RPMI7951 (cell line): ENCODE results near the gene CLDN19. TPM values are rescaled to one million over a fixed set of nuclear protein-coding genes. Genes with fewer than 3 reads are reported as not detected.
"Not testable (repeated sequence)": the region's sequence is repeated elsewhere in the genome, so short reads cannot be mapped to it uniquely, and the experiment has no call there.

Experiments
- DNase-seq: peaks from one replicate; pipeline ENCODE4 v3.0.0-alpha.2; 2012; ENCODE audit warnings: low read depth
- total RNA-seq: library from RNA; depleted of rRNA; stranded (reverse); fragments of >200 nt; shearing (Covaris generic); gene quantifications from 2 replicates; pipeline ENCODE4 v1.2.3, GENCODE V29; 2014

CLDN19 gene
- total RNA-seq, 1 experiment from 2014 or later, result not detected

DNA sequence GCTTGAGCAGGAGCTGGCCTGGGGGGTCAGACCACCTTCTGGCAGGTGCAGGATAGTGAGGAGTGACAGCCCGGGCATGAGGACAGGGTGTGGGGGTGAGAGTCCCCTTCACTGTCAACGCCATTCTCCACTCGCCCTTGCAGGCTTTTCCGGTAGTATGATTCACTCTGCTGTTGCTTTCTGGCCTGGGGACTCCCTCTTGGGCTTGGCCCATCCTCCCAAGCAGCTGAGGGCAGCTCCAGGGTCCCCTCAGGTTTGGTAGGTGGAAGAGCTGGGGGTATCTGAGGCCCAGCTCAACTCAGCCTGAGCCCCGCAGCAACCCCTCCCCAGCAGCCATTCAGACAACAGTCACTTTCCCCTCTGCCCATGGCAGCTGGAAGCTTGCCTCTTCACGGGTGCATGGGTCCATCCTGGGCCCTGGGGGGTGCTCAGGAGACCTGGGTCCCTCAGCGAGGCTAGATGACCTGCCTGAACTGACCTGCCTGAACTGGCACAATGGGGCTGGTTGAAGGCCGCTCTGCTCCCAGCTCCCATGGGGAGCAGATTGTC, 1.3 kb downstream of the CLDN19 start:
- no peak for DNase-seq

DNA sequence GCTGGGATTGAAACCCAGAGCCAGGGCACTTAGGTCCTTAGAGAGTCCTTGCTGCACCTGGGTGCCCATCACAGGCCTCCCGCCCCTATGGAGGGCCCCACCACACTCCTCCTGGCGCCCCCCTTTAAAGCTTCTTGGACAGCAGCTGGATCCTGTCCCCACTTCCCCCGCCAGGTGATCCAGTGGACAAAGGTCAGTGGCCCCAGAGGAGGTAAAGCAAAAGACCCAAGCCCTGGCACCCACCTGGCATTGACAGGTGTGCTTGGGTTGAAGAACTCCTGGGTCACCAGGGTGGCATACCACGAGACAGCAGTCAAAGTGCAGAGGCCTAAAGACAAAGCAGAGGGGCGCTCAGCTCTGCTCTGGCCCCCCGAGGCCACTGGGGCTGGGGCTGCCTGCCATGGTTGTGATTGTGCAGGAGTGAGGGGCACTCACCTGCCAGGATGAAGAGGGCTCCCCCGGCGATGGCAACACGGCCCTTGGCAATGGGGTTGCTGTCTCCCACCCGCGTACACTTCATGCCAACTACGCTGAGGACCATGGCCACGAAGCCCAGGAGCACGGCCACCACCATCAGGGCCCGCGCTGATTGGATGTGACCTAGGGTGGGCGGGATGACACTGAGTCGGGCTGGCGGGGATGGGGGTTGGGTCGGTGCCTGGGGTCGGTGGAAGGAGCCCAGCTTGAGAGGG, 1.9 kb downstream of the CLDN19 start:
- no peak for DNase-seq

DNA sequence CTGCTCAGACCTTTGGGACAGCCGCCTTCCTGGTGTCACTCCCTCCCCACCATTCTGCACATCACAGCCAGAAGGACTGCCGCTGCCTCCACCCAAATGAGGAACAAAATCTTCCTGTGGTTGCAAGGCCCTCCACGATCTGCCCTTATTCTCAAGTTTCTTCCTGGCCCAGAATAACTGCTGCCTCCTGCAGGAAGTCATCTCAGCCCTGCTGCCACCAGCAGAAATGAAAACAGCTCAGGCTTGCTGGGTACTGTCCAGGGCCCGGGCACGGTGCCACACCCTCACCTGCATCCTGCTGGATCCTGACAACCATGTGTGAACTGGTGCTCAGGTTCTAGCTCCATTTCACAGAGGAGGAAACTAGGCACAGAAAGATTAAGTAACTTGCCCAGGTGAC, 2.8 kb downstream of the CLDN19 start:
- no peak for DNase-seq

DNA sequence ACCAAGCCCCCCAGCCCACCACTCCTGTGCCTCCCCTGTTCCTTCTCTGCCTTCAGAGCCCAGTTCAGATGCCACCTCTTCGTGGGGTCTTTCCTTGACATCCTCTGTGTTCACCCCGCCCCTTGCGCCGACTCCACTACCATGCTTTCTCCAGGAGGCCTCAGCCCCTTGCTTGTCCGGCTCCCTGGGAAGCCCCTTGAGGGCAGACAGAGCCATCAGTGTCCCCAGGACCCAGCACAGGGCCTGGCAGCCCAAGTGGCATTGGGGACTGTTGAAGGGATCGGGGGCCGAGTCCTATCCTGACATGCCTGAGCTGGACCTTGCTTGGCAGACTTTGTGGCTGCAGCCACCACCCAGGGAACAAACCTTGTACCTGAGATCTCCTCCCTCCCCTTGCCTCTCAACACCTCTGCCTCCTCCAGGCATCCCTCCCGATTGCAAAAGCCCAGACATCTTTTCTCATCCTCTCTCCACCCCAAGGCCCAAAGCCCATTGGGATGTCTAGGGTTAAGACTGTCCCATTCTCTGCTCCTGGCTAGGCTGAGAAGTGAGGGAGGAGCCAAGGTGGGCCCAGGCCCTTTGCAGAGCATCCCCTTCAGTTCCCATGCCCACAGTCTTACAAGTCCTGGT, 3.4 kb downstream of the CLDN19 start:
- DNase-seq, result no peak

DNA sequence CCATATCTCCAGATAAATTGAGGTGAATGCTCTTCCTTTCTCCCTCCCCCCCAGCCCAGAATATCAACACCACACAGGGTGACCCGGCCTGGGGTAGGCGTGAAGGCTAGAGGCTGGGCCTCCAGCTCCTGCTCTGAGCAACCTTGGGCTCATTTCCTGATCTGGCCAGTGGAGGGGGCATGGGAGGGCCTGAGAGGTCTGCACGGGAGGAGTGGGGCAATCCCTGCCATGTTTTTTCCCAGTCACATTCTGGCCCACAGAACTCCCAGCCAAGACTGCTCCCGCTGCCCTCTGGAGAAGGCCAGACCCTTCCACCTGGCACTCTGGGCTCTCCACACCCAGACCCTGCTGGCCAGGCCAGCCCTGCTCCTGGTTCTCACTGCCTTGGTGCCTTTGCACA, 3.9 kb downstream of the CLDN19 start:
- DNase-seq, result peak; percentile 18

DNA sequence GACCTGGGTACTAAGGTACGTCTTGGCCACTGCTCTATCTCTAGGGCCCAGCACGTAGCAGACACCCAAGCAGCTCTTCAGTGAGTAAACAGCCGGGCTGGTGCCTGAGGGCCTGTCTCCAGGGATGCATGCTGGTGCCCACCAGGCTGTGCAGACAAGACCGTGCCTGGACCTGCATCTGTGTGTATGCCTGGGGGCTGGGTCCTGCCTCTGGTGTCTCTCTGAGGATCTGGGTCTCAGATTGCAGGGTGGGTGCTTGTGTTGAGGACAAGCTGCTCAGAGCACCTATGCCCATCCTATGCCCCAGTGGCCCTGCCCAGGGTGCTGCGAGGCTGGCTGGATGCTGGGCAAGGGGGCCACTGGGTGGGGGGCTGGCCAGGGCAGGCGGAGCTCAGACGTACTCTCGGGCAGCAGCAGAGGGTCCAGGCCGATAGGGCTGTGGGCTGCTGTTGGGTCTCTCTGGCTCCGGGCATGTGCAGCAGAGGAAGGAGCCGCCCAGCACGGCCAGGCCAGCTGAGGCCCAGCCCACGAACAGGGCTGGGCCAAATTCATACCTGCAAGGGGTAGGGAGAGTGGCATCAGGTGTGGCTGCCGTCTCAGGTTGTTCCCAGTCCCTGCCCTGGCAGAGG, 4.4 kb downstream of the CLDN19 start:
- no peak for DNase-seq

DNA sequence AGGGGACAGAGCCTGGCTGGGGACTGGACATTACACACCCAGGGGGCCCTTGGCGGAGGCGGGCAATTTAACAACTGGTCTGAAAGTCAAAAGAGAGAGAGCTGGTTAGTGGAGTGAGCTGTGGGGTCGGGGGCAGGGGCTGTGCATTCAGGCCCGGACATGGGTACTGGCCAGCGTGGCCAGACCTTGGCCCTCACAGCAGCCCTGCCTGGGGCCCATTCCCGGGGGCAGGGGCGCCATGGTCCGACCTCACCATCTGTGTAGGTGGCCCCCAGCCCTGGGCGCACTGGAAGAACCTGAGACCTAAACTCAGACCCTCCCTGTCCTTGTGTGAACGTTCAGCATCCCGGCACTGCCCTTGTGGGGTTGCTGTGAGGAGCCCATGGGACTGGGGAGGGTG, 5.0 kb downstream of the CLDN19 start:
- no peak for DNase-seq

DNA sequence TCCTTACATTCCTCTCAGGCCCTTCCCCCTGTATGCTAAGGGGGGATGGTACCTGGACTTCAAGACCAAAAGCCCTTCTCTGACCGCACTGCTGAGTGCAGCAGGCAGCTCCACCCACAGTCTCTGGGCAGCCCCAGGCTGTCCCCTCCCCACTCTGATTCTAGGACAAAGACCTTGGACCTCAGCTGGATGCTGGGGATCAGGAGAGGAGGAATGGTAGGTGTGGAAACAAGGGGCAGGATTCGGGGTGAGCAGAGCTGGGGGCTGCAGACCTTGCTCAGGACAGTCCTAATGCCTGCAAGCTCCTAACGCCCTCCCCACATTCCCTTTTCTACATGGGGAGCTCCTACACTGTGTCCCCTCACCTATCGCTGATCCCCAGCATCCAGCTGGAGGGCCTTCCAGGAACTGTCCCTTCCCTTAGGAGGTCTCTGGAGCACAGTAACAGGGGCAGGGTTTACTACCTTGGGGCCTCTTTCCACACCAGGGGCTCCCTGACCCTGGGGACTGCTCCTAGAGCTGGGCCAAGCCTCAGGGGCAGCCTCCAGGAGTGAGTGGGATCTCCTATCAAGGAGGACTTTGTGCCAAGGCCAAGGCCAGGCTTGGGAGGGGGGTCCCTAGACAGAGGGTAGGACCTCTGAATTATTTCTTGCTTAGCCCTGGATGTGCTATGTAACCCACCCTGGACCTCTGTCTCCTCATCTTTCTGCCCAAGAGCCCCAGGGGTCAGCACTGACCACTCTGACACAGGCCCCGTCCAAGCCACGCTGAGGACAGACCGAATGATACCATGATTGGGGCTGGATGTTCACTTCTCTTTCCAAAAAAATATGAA, 5.6 kb downstream of the CLDN19 start:
- DNase-seq, result no peak

DNA sequence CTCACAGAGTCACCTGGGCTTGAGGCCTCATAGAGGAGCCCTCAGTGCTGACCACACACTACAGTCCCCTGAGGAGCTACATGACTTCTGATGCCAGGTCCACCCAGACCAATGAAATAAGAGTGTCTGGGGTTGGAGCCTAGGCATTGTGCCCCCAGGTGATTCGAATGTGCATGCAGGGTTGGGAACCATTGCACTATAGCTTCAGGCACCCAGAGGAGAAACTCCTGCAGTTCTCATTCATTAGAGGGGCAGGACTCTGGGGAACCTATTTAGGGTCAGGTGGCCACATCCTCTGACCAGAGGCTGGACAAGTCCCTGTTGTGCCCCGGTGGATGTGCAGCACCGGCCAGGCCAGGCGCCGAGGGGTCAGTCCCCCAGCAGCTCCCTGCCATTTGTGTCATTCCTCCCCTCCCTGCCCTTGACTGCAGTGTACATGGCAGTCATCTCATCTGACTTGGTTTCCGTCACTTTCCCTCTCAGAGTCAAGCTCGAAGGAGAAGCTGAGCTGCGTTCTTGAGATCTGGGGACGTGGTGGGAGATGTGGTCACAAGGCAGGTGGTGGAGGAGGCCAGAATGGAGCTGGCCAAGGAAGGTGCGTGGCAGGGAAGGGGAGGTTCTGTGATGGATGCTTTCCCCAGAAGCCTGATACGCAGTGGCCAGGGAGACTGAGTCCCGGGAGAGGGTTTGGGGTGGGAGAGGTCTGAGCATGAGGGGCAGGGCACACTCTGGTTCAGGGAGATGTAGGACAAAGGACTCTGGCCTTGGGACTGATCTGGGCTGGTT, 6.4 kb downstream of the CLDN19 start:
- no peak for DNase-seq

DNA sequence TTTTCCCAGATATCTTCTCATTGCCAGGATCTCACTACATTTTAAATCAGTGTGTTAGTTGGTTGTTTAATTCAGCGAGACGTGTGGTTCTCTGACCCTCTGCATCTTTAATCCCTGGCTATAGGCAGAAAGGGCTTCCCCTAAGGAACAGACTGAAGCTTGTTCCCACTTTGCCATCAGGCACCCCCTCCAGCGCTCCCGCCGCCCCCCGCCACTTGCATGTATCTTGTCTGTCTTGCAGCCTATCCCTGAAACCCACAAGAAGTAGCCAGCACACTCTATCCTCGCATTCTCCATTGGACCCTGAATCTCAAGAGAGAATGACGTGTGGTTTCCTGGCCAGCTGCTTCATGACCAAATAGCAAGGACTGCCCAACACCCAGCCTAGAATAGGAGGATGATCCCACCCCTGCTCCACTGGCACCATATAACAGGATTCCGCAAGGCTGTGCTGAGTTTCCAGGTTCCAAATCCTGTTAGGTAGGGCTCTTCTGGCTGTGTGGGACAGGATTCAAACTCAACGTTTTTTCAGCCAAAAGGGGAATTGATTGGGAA, 7.8 kb downstream of the CLDN19 start:
- no peak for DNase-seq

DNA sequence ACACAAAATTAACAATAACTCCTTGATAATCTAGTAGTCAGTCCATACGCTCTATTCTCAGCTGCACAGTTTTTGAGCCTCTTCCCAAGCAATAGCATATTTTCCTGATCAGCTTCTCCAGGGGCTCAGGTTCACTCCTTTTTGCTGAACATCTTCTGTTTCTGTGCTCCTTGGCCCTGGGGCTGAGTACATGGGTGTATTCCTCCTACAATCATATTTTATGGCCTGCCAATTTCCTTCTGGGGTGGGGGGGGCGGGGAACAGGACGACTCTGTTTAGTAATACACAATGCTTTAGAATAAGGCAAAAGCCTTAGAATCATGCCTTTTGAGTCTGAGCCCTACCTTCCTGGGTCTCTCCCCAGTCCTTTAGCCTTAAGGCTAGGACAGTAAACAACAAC, 8.5 kb downstream of the CLDN19 start:
- no peak for DNase-seq

DNA sequence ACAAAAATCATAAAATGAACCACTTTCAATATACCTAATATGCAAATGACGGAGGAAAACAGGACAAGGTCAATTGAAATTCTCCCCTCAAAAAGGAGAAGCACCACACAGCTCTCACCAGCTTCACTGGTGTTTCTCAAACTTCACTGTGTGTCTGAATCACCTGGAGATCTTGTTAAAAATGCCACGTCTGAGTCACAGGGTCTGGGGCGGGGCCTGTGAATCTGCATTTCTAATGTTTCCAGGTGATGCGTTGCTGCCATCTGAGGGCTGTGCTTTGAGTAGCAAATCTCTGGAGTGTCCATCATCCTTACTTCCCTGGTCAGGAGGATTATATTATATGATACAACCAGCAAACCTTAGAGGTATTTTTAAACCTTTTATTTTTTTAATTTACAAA, 9.0 kb downstream of the CLDN19 start:
- DNase-seq, result peak; percentile 11

DNA sequence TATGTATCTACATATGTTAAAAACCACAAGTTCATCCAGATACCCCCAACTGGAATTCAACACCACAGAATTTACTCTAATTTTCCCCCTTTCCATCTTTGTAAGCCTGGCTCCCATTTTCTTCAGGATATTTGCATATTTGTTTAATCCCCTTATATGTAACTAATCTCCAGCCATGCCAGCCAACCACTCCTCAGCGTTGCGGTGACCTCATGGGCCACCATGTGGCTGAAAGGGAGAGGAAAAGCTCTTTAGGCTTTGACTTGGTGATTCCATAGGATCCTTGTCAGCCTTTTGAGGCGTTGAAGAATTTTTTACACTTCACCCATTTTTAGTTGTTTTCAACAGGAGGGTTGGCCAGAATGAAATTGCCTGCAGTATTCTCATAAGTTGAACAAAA, 10.0 kb downstream of the CLDN19 start:
- no peak for DNase-seq

DNA sequence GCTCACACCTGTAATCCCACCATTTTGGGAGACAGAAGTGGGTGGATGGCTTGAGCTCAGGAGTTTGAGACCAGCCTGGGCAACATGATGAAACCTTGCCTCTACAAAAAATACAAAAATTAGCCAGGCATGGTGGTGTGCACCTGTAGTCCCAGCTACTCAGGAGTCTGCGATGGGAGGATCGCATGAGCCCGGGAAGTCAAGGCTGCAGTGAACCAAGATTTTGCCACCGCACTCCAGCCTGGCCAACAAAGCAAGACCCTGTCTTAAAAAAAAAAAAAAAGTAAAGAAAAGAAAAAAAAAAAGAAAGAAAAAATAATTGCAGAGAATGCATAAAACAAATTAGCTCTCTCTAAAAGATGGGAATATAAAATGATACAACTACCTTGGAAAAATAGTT, 14.2 kb downstream of the CLDN19 start:
- DNase-seq, result not testable (repeated sequence)

DNA sequence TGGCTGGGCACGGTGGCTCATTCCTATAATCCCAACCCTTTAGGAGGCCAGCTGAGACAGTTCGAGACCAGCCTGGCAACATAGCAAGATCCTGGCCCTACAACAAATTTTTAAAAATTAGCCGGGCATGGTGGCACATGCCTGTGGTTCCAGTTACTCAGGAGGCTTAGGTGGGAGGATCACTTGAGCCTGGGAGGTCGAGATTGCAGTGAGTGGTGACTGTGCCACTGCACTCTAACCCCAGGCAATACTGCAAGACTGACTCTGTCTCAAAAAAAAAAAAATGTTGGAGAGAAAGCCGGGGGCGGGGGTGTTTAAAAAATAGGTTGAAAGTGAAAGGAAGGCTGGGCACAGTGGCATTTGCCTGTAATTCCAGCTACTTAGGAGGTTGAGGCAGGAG, 16.5 kb downstream of the CLDN19 start:
- DNase-seq, result peak; percentile 53

DNA sequence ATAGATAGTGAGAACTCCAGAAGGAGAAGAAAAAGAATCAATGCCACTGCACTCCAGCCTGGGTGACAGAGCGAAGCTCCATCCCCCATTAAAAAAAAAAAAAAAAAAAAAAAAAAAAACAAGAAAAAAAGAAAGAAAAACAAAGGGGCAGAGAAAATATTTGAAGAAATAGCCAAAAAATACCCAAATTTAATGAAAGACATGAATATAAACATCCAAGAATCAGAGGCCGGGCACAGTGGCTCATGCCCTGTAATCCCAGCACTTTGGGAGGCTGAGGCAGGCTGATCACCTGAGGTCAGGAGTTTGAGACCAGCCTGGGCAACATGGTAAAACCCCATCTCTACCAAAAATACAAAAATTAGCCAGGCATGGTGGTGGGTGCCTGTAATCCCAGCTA, 17.6 kb downstream of the CLDN19 start:
- DNase-seq, result not testable (repeated sequence)

DNA sequence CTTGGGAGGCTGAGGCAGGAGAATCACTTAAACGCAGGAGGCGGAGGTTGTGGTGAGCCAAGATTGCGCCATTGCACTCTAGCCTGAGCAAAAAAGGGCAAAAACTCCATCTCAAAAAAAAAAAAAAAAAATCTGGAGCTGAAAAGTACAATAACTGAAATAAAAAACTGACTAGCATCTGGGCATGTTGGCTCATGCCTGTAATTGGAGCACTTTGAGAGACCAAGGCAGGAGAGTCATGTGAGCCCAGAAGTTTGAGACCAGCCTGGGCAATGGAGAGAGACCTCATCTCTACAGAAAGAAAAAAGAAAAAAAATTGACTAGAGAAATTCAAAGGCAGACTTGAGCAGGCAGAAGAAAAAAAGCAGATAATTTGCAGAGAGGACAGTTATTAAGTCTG, 18.1 kb downstream of the CLDN19 start:
- no peak for DNase-seq

DNA sequence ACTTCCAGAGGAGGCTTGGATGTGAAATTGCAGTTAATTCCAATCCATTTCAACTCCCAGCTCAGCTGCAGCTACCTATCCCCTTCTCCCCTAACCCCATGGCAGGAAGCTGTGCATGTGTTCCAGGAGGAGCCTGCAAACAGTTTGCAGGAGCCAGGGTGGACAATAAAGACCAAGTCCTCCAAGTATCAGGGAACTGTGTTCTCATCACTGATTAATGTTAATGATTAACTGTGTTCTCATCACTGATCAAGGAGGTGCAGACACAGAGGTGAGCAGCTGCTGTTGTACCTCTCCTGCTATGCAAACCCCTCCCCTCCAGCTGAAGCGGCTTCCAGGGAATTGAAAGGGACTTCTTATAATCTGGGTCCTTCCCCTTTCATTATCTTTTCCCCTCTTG, 19.2 kb downstream of the CLDN19 start:
- DNase-seq, result no peak

DNA sequence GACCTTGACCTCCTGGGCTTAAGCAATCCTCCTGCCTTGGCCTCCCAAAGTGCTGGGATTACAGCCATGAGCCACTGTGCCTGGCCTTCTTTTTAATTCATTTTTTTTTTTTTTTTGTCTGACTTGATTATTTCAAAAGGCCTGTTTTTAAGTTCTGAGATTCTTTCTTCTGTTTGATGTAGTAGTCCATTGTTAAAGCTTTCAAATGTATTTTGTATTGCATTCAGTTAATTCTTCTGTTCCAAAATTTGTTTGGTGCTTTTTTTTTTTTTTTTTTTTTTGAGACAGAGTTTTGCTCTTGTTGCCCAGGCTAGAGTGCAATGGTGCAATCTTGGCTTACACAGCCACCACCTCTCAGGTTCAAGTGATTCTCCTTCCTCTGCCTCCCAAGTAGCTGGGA, 25.6 kb downstream of the CLDN19 start:
- DNase-seq, result not testable (repeated sequence)

DNA sequence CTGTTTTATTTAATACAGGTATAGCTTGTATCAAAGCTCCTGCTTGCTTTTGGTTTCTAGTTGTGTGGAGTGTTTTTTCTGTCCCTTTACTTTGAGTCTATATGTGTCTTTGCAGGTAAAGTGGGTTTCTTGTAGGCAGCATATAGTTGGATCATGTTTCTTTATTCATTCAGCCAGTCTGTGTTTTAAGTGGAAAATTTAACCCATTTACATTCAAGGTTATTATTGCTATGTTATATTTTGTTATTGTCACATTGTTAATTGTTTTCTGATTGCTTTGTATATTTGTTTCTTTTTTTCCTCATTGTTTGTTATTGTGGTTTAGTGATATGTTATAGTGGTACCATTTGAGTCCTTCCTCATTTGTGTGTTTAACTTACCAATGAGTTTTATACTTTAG, 26.7 kb downstream of the CLDN19 start:
- DNase-seq, result no peak

DNA sequence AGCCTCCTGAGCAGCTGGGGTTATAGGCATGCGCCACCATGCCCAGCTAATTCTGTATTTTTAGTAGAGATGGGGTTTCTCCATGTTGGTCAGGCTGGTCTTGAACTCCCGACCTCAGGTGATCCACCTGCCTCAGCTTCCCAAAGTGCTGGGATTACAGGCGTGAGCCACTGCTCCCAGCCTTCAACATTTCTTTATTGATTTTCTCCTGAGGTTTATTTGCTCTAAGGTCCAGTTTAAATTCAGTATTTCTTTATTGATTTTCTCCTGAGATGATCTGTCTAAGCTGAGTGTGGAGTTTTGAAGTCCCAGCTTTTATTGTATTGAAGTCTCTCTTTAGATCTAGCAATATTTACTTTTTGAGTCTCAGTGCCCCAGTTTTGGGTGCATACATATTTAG, 27.2 kb downstream of the CLDN19 start:
- not testable (repeated sequence) for DNase-seq
